C4-2B (cell line): ENCODE measurements around the gene MSRB1.

Experiments used
- H3K27ac ChIP-seq: fragments of 450-650 bp; 2 replicates; pipeline ENCODE4 v1.5.1; 2017
- ZFX ChIP-seq: fragments of 450-650 bp; IDR thresholded peaks from 2 replicates; pipeline ENCODE4 v1.6.1; 2017
- TF ChIP-seq, protein P1 (sequence below): fragments of 450-650 bp; conservative IDR thresholded peaks from 2 replicates; pipeline ENCODE4 v1.5.1; 2017; ENCODE audit warnings: mild to moderate bottlenecking

The MSRB1 gene

DNA sequence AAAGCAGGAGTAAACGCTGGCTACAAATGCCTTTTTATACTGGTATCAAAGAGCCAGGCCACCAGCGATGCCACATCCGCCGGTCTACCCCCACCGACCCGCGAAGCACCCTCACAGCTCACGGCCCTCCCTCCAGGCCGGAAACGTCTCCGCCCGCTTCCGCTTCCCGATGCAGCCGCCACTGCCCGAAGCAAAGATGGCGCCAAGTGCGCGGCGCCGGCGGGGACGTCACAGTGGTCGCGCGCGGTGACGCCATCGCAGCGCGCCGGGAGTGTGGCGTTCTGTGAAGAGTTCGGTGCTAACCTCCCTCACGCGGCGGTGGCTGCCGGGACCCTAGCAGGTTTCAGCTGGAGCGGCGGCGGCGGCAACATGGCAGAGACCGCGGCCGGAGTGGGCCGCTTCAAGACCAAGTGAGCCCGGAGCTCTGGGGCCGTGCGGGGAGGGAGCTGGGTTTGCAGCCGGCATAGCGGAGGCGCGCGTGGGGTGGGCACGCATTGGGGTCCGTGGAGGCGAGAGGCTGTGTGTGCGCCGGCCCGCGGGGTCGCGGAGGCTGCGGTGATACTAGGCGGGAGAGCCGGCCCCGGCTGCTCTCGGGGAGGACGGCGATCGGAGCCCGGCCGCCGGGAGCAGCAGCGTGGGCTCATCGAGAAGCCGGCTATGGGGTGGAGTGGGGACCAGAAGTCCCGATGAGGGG is 28.9 kb upstream of the MSRB1 start, which contains the start of gene TBL3:
Gene TBL3 (plus strand): TSS at position 258 of the 694 bp plus-strand sequence. CDS start 112 bp downstream, at position 370.
- H3K27ac ChIP-seq, result peak within 1 kb of the TSS; percentile 89
- TF ChIP-seq, protein P1, sequence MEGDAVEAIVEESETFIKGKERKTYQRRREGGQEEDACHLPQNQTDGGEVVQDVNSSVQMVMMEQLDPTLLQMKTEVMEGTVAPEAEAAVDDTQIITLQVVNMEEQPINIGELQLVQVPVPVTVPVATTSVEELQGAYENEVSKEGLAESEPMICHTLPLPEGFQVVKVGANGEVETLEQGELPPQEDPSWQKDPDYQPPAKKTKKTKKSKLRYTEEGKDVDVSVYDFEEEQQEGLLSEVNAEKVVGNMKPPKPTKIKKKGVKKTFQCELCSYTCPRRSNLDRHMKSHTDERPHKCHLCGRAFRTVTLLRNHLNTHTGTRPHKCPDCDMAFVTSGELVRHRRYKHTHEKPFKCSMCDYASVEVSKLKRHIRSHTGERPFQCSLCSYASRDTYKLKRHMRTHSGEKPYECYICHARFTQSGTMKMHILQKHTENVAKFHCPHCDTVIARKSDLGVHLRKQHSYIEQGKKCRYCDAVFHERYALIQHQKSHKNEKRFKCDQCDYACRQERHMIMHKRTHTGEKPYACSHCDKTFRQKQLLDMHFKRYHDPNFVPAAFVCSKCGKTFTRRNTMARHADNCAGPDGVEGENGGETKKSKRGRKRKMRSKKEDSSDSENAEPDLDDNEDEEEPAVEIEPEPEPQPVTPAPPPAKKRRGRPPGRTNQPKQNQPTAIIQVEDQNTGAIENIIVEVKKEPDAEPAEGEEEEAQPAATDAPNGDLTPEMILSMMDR, result no peak
- TF ChIP-seq ZFX, result peak; percentile 22; the same call in 1 of the 2 replicates

DNA sequence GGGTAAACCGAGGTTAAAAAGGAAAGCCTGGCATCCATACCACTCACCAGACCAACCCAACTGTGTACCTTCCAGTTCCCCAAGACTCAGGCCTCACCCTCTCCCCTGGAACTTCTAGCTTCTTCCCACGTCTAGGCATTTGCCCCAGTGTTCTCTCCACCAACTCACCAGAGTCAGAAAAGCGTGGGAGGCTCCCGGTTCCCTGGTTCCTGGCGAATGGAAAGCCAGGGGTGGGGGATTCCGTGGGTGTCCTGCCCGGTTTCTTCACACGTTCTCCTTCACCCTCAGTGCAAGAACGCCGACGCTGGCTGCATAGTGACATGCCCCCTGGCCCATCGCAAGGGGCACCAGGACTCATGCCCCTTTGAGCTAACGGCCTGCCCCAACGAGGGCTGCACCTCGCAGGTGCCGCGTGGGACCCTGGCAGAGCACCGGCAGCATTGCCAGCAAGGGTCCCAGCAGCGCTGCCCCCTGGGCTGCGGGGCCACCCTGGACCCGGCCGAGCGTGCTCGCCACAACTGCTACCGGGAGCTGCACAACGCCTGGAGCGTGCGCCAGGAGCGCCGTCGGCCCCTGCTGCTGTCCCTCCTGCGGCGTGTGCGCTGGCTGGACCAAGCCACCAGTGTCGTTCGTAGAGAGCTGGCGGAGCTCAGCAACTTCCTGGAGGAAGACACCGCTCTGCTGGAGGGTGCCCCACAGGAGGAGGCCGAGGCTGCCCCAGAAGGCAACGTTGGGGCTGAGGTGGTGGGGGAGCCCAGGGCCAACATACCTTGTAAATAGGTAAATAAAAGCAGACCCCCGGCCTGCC is 25.4 kb upstream of the MSRB1 start:
- TF ChIP-seq, protein P1, result no peak
- TF ChIP-seq ZFX, result no peak
- no peak overlapping the region for H3K27ac ChIP-seq

DNA sequence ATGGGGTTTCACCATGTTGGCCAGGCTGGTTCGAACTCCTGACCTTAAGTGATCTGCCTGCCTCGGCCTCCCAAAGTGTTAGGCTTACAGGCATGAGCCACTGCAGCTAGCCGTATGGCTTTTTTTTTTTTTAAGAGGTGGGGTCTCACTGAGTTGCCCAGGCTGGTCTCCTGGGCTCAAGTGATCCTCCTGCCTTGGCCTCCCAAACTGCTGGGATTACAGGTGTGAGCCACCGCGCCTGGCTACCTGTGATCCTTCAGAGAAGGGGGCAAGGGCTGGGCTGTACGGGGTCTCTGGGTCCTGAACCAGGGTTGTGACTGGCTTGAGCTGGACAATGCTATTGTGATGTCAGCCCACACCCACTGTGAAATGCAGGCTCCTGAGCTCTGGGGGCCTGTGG is 23.5 kb upstream of the MSRB1 start, which contains the start of gene RNF151:
Gene RNF151 (plus strand): TSS at position 397 of the 400 bp plus-strand sequence. CDS start 26 bp downstream, outside the sequence.
- peak within 1 kb of the TSS; percentile 97 for H3K27ac ChIP-seq
- TF ChIP-seq ZFX, result no peak
- TF ChIP-seq, protein P1, result no peak

DNA sequence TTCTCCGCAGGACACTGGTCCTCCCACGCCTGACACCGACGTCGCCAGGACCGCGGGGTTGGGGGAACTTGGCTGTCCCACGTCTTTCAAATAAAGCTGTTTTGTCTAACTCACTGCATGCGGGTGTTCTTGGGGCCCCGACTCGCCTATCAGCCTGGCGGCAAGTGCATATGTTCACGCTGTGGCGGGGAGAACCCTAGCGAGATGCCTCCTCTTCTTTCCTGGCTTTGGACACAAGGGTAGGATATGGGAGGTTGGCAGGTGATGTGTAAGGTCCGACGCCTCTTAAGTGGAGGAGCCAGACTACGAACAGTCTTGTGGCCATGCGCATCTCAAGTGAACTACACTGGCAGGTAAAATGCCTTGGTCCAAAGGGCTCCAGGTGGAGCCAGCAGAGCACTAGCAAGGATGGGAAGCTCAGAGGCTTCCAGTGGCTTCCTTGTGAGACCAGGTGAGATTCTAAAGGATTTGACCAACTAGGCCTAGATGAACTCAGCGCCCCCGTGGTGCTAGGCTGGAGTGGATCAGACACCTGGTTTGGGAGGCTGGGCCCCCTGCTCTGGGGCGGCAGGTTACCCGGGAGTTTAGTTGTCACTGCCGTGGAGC is 22.5 kb upstream of the MSRB1 start:
- TF ChIP-seq ZFX, result no peak
- TF ChIP-seq, protein P1, result no peak
- peak overlapping the region; percentile 97 for H3K27ac ChIP-seq

DNA sequence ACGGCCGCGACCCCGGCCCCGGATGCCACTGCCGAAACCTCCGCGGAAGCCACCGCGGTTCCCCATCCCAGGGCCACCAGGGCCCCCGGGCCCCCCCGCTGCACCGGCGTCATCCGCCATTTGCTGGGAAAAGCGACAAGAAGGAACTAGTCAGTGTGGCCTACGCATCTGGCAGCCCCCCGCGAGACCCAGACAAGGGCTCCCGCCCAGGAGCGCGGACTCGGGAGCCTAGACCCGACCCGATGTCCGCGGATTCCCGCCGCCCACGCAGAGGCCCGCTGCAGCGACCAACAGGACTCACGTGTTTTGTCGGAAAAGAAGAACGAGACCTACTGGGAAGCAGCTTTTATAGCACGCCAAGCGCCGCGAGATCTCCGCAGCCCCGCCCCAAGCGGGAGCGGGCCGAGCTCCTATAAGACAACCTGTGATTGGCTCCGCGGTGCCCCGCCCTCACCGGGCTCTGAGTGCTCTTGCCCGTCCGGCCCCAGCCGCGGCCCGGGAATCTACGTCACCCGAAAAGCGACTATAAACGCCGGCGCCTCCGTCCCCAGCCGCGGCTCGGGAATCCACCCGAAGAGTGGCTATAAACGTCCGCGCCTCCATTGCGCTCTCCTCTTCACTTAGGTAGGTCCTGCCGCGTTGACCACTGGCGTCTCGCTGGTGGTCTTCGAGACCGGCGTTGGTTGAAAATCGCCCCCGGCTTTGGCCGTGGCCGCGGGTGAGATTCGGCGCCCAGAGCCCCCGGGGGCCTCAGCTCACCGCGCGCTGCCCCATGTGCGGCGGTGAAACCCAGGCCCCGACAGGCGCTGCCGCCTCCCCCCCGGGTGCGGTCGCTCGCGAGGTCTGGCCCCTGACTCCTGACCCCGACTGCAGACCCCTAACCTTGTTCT is 21.8 kb upstream of the MSRB1 start, which contains the start of gene RPS2:
Gene RPS2 (minus strand): TSS at position 321 of the 890 bp plus-strand sequence. CDS start 201 bp downstream, at position 120.
- peak within 1 kb of the TSS; percentile 97 for H3K27ac ChIP-seq
- TF ChIP-seq ZFX, result peak; percentile 75
- TF ChIP-seq, protein P1, result no peak

DNA sequence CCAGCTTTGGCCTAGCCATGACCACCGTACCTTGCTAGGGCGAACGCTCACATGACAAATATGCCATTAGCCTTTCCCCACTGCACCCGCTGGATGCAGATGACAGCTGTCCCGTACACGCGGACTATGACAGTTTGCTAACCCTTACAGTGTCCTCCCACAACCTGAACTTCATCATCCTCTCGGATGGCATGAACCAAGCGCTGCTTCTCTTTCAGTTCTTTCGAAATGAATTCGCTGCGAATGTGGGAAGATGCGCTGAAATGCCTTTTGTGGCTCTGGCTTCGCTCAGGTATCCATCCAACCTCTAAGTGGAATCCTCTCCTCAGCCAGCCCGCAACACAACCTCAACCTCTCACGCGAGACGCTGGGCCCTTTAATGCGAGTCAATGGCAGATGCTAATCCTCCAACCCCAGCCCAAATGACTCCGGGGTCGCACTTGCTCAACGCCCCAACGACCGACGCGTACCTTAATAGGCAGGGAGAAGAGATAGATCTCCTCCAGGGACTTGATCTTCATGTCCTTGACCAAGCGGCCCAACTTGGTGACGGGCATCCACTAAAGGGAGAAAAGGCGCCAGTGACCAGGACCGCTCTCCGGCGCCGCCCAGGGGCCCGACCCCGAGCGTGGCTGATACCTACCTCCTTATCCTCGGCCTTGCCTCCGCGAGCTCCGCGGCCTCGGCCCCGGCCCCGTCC is 21.0 kb upstream of the MSRB1 start:
- TF ChIP-seq ZFX, result no peak
- TF ChIP-seq, protein P1, result no peak; the same call in 1 of the 2 replicates

DNA sequence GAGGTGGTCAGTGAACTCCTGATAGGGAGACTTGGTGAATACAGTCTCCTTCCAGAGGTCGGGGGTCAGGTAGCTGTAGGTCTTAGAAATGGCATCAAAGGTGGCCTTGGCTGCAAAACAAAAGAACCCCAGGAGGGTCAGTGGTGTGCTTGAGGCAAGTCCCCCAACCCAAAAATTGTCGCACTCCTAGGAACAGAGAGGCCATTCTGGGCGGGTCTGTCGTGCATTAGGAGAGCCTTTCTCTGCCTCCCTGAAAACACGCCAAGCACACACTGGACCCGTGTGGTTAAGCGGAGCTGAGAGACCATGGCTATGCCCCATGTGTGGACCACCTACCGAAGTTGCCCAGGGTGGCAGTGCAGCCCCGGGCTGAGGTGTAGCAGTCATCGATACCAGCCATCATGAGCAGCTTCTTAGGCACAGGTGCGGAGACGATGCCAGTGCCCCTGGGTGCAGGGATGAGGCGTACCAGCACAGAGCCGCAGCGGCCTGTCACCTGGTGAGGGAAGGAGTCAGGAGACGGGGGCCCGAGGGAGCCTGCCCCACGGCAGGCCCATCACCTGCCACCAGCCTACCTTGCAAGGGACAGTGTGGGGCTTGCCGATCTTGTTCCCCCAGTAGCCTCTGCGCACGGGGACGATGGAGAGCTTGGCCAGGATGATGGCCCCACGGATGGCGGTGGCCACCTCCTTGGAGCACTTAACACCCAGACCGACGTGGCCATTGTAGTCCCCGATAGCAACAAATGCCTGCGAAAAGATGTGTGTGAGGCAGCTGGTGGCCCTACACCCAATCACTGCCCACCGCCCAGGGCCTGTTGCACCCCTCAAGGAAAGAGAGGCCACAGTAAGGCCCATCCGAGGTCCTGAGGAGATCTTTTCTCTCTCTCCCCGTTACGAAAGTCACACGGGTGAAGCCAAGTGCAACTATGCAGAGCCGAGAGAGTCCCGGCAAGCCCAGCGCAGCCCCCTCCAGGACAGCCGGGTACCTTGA is 19.5 kb upstream of the MSRB1 start:
- peak overlapping the region; percentile 97 for H3K27ac ChIP-seq

More for the DNA sequence above, 21.0 kb upstream of the MSRB1 start:
- H3K27ac ChIP-seq, result peak overlapping the region; percentile 97
